Right cardiac atrium (tissue), 5 donors: ENCODE results near the gene HRH2. TPM values are rescaled to one million over a fixed set of nuclear protein-coding genes. Genes with fewer than 3 reads are reported as not detected.

Experiments used
- ATAC-seq, 2 donors: fragments of 200-7000 bp; cut with Tn5 transposase; one replicate each; pipeline versions ENCODE4 v1.8.0 to v1.9.1; 2020; ENCODE audit warnings: moderate library complexity in 2 of 2, mild to moderate bottlenecking in 1 of 2
- DNase-seq, 3 donors: peaks; one replicate each; pipeline ENCODE4 v3.0.0-alpha.2; 2020
- H3K27ac ChIP-seq: one replicate; pipeline ENCODE4 v1.5.1; 2013; ENCODE audit warnings: mild to moderate bottlenecking, low read length, control low read depth, moderate library complexity
- H3K27me3 ChIP-seq: one replicate; pipeline ENCODE4 v1.6.1; 2013; ENCODE audit not compliant: control insufficient read depth, insufficient read depth
- H3K4me1 ChIP-seq: one replicate; pipeline ENCODE4 v1.6.1; 2013; ENCODE audit warnings: low read length; ENCODE audit not compliant: control insufficient read depth, insufficient read depth
- H3K4me3 ChIP-seq: one replicate; pipeline ENCODE4 v1.5.1; 2013; ENCODE audit warnings: low read length, control low read depth
- H3K9me3 ChIP-seq: one replicate; pipeline ENCODE4 v1.6.1; 2013; ENCODE audit warnings: low read length; ENCODE audit not compliant: control insufficient read depth
- WGBS: extraction: QIAGEN DNeasy Blood & Tissue Kit; methylation state at CpG from one replicate; pipeline ENCODE4 v1.1.7; 2013; 5-methylcytosine and 5-hydroxymethylcytosine counted together
- intact Hi-C, 4 donors: fragments of 100-400 bp; cut with DNase I; formaldehyde crosslinking; loops; one replicate each; pipeline versions ENCODE4 v1.11.0 to v1.14.0; 2022 to 2023
- polyA plus RNA-seq: library from polyadenylated mRNA; stranded (reverse); fragments of 200-250 nt; gene quantifications from one replicate; pipeline ENCODE4 v1.2.3, GENCODE V29; 2013
- total RNA-seq, 4 donors: library from RNA; stranded (reverse); fragmentation: NEBNext Ultra II Directional; extraction: Animal tissue kit (Norgen Biotek cat#: 25700); gene quantifications; one replicate each; pipeline ENCODE4 v1.2.1, GENCODE V29; 2021
- donor health status: healthy with polysubstance abuse.
- donor health status: DM: no; HTN: yes; CAD: no.
- donor health status: DM: no; HTN: no; CAD: no.
- donor health status: DM: no; HTN: yes; CAD: no; lungs with severe emphysema.
- donor health status: DM: yes; HTN: yes; CAD: no.

HRH2 gene
- total and polyA plus RNA-seq, 5 donors, result 18.6 to 37.5 (median 31.2) TPM

- ATAC-seq (no peak), DNase-seq (no peak)
- no peak overlapping the region for H3K27ac ChIP-seq
- no peaks in the 10 kb centered on the region for H3K27me3 ChIP-seq
- peaks cover 1% of the 10 kb centered on the region for H3K9me3 ChIP-seq
- no peaks in the 10 kb centered on the region for H3K4me1 ChIP-seq
- 55% methylated on average over 3 of the region's 3 CpGs for WGBS
- H3K4me3 ChIP-seq, result no peak overlapping the region
- intact Hi-C loops, result no loop called here
Measured at GRCh38 chr5:175731172-175731571, 73.3 kb downstream of the HRH2 start.

DNA sequence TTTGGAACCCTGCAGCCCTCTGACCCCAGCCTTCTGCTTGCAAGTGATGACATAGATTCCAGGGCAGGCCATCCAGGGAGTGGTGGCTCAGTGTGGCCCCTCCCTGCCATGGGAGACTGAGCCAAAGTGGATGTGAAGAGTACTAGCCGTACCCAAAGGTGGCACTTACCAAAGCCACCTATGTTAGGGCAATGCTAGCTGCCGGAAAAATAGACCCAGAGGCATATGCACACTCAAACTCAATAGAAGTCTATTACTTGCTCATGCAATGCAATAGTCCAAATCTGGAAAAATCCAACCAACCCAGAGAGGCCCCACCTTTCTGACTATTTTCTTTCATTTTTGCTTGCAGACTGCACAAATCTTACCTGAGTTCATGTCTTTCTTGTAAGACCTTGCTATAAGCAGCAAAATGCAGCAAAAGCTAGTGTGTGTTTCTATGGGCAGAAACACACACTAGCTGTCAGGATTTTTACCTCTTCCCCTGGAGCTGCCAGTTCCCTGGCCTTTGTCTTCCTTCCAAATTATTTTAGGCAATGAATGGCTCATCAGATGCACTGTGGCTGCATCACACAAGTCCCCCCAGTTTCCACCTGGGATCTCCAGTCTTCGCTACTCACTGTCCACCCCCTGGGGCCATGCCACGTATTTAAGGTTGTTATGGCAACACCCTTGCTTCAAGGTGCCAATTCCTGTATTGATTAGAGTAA, 74.0 kb downstream of the HRH2 start:
- Histone ChIP-seq H3K4me1 (no peaks in the 10 kb centered on the region), H3K9me3 (peaks cover 1% of the 10 kb centered on the region), H3K27me3 (no peaks in the 10 kb centered on the region), H3K4me3 (no peak overlapping the region), H3K27ac (no peak overlapping the region)
- intact Hi-C loops, result no loop called here
- 70% methylated on average over 4 of the region's 4 CpGs for whole genome bisulfite sequencing
- no peak for ATAC-seq
- no peak for DNase-seq

DNA sequence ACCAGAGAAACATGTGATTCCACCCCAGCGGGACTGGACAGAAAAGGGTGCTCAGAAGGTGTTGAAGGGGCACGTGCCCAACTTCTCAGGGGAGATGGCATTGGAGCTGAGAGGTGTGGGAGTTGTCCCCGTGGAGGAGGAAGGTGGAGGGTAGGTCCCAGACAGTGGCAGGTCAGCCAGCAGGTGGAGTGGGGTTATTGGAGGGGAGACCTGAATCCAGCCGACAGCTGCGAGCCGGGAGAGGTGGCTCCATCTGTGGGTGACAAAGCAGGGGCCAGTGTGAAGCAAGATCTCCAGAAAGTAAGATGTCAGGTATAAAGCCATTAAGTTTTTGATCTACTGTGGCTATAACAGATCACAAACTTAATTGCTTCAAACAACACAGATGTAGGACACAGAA, 75.1 kb downstream of the HRH2 start:
- 75% methylated on average over 6 of the region's 6 CpGs for WGBS
- H3K27me3 ChIP-seq, result no peaks in the 10 kb centered on the region
- no peak overlapping the region for H3K4me3 ChIP-seq
- peaks cover 1% of the 10 kb centered on the region for H3K9me3 ChIP-seq
- no peaks in the 10 kb centered on the region for H3K4me1 ChIP-seq
- intact Hi-C loops, result no loop called here
- no peak for ATAC-seq
- no peak overlapping the region for H3K27ac ChIP-seq
- no peak for DNase-seq

DNA sequence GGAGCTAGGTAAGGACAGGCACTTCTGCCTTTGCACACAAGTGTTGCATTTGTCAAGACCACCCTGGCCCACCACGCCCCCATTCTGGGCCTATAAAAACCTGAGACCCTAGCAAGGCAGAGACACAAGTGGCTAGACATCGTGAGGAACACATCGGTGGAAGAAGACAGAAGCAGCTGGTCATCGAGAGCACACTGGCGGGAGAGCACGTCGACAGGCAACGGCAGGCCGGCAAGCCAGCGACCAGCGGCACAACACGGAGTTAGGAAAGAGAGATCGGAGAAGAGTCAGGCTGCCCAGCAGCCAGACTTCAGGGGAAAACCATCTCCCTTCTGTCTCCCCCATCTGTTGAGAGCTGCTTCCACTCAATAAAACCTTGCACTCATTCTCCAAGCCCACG, 76.1 kb downstream of the HRH2 start:
- WGBS, result 89% methylated on average over 14 of the region's 14 CpGs
- DNase-seq (no peak), ATAC-seq (no peak)
- Histone ChIP-seq H3K4me1 (no peaks in the 10 kb centered on the region), H3K27ac (no peak overlapping the region), H3K9me3 (peaks cover 1% of the 10 kb centered on the region), H3K4me3 (no peak overlapping the region), H3K27me3 (no peaks in the 10 kb centered on the region)
- intact Hi-C loops, result no loop called here

GRCh38 chr5:175734501-175734900, 76.6 kb downstream of the HRH2 start:
- H3K4me1 ChIP-seq, result no peaks in the 10 kb centered on the region
- ATAC-seq (no peak), DNase-seq (no peak)
- no peak overlapping the region for H3K27ac ChIP-seq
- no peaks in the 10 kb centered on the region for H3K27me3 ChIP-seq
- intact Hi-C loops, result no loop called here
- H3K9me3 ChIP-seq, result peaks cover 1% of the 10 kb centered on the region
- WGBS, result 79% methylated on average over 10 of the region's 10 CpGs
- H3K4me3 ChIP-seq, result no peak overlapping the region

- Histone ChIP-seq H3K4me1 (no peaks in the 10 kb centered on the region), H3K27me3 (no peaks in the 10 kb centered on the region), H3K9me3 (peaks cover 1% of the 10 kb centered on the region), H3K27ac (no peak overlapping the region), H3K4me3 (no peak overlapping the region)
- no peak for ATAC-seq
- DNase-seq, result no peak
- intact Hi-C loops, result no loop called here
- 75% methylated on average over 11 of the region's 11 CpGs for WGBS
Measured at GRCh38 chr5:175735701-175736100, 77.8 kb downstream of the HRH2 start.

GRCh38 chr5:175736652-175737051, 78.8 kb downstream of the HRH2 start:
- Histone ChIP-seq H3K27me3 (no peaks in the 10 kb centered on the region), H3K4me1 (no peaks in the 10 kb centered on the region), H3K27ac (no peak overlapping the region), H3K4me3 (no peak overlapping the region), H3K9me3 (peaks cover 1% of the 10 kb centered on the region)
- intact Hi-C loops, result no loop called here
- ATAC-seq, result no peak
- DNase-seq, result no peak
- 73% methylated on average over 4 of the region's 4 CpGs for WGBS

DNA sequence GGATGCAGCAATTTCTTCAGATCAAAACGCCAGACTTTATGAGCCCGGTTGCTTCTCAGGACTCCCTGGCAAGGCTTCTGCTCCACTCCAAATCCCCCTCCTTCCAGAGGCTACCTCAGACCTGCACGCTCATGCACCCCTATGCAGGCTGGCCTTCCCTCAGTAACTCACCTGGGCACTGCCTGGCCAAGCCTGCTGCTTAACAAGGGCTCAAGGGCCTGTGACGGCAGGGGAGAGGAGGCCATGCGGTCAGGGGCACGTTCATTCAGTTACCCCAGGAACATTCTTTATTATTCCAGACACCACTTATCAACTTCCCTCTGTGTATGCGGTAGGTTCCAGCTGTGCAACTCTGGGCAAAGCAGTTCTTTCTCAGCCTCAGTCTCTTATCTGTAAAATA, 79.6 kb downstream of the HRH2 start:
- no peaks in the 10 kb centered on the region for H3K27me3 ChIP-seq

GRCh38 chr5:175738126-175738525, 80.3 kb downstream of the HRH2 start:
- H3K27ac ChIP-seq, result no peak overlapping the region
- no peaks in the 10 kb centered on the region for H3K27me3 ChIP-seq
- 87% methylated on average over 4 of the region's 4 CpGs for WGBS
- peaks cover 1% of the 10 kb centered on the region for H3K9me3 ChIP-seq
- DNase-seq (no peak), ATAC-seq (no peak)
- H3K4me3 ChIP-seq, result no peak overlapping the region
- H3K4me1 ChIP-seq, result no peaks in the 10 kb centered on the region
- intact Hi-C loops, result no loop called here

More for the DNA sequence above, 79.6 kb downstream of the HRH2 start:
- DNase-seq (no peak), ATAC-seq (no peak)
- intact Hi-C loops, result no loop called here
- Histone ChIP-seq H3K9me3 (peaks cover 1% of the 10 kb centered on the region), H3K27ac (no peak overlapping the region), H3K4me3 (no peak overlapping the region), H3K4me1 (no peaks in the 10 kb centered on the region)
- WGBS, result 56% methylated on average over 7 of the region's 7 CpGs

DNA sequence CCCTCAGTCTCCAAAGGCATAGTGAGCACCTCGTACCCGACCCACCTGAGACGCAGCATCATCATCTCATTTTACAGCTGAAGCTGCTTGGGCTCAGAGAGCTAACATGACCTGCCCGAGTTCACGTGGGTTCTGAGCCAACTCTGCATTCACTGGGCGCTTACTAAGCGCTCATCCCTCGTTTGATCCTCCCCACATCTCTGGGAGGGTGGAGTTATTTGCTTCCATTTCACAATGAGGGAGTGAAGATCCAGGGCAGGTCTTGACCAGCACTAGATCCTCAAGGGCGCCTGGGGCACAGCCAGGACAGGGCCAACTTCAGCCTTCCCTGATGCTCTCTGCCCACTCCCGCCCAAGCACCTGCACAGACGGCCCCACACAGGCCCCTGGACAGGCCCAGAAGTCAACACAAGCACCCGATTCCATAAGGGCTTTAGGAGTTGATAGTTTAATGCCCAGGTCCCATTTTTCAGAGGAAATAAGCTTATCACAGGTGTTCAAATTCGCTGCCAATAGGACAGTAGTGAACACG, 80.8 kb downstream of the HRH2 start:
- Histone ChIP-seq H3K4me3 (no peak overlapping the region), H3K9me3 (no peaks in the 10 kb centered on the region), H3K4me1 (no peaks in the 10 kb centered on the region), H3K27me3 (no peaks in the 10 kb centered on the region), H3K27ac (no peak overlapping the region)
- ATAC-seq (no peak), DNase-seq (no peak)
- intact Hi-C loops, result no loop called here
- 81% methylated on average over 14 of the region's 14 CpGs for WGBS

- no peak overlapping the region for H3K27ac ChIP-seq
- DNase-seq (no peak), ATAC-seq (no peak)
- WGBS, result 88% methylated on average over 5 of the region's 5 CpGs
- H3K4me1 ChIP-seq, result no peaks in the 10 kb centered on the region
- H3K27me3 ChIP-seq, result no peaks in the 10 kb centered on the region
- intact Hi-C loops, result no loop called here
- no peaks in the 10 kb centered on the region for H3K9me3 ChIP-seq
- H3K4me3 ChIP-seq, result no peak overlapping the region
Measured at GRCh38 chr5:175740014-175740413, 82.1 kb downstream of the HRH2 start.

DNA sequence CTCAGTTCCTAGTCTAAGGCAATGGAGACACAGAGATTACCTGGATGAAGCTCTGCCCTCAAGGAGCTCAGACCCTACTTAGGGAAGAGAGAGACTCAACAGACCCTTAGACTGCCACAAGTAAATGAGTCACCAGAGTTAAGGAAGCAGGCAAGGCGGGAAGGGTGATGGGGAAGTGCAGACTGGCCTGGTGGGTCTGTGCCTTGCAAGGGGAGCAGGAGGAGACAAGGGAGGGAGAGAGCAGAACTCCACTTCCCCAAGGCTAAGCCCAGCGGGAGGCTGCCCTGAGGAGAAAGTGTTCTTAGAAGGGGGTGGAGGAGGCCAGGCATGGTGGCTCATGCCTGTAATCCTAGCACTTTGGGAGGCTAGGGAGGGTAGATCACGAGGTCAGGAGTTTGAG, 83.7 kb downstream of the HRH2 start:
- Histone ChIP-seq H3K27ac (no peak overlapping the region), H3K4me1 (no peaks in the 10 kb centered on the region), H3K9me3 (no peaks in the 10 kb centered on the region), H3K4me3 (no peak overlapping the region), H3K27me3 (no peaks in the 10 kb centered on the region)
- DNase-seq, result no peak
- no peak for ATAC-seq
- intact Hi-C loops, result no loop called here
- 44% methylated on average over 3 of the region's 3 CpGs for WGBS
